Activated naive CD4-positive, alpha-beta T cell treated with anti-CD3 and anti-CD28 coated beads, Interleukin-2, amount 50 U/mL, for 16 hours (primary cell): ENCODE results near the gene GPX1.
"Not testable (repeated sequence)": the region's sequence is repeated elsewhere in the genome, so short reads cannot be mapped to it uniquely, and the experiment has no call there.

Experiments
- DNase-seq: peaks from one replicate; pipeline ENCODE4 v3.0.0-alpha.2; 2020

The GPX1 gene

GRCh38 chr3:49358217-49358883 lies at the start of gene GPX1:
Gene GPX1 (minus strand): TSS chr3:49358353. CDS start chr3:49358278, 75 bp downstream.
- DNase-seq, result peak; percentile 73

GRCh38 chr3:49406571-49407565 lies 48.7 kb upstream of the GPX1 start:
- DNase-seq, result no peak

GRCh38 chr3:49405570-49405969 lies 47.4 kb upstream of the GPX1 start:
- DNase-seq, result not testable (repeated sequence)

GRCh38 chr3:49403891-49404290 lies 45.7 kb upstream of the GPX1 start:
- DNase-seq, result no peak

- no peak for DNase-seq
These were observed 43.6 kb upstream of the GPX1 start for GRCh38 chr3:49401766-49402165.

GRCh38 chr3:49399461-49399860 lies 41.3 kb upstream of the GPX1 start:
- DNase-seq, result no peak

GRCh38 chr3:49397470-49397869 lies 39.3 kb upstream of the GPX1 start:
- DNase-seq, result no peak

GRCh38 chr3:49391310-49391709 lies 33.2 kb upstream of the GPX1 start:
- DNase-seq, result not testable (repeated sequence)

- no peak for DNase-seq
These were observed 31.1 kb upstream of the GPX1 start for GRCh38 chr3:49389297-49389696.

- DNase-seq, result no peak
These were observed 30.2 kb upstream of the GPX1 start for GRCh38 chr3:49388289-49388820.

GRCh38 chr3:49387721-49388120 lies 29.6 kb upstream of the GPX1 start:
- DNase-seq, result no peak

GRCh38 chr3:49386056-49386756 lies 28.1 kb upstream of the GPX1 start:
- DNase-seq, result no peak

GRCh38 chr3:49385617-49386016 lies 27.5 kb upstream of the GPX1 start:
- DNase-seq, result no peak

- no peak for DNase-seq
These were observed 25.2 kb upstream of the GPX1 start for GRCh38 chr3:49383387-49383786.

- DNase-seq, result no peak
These were observed 20.2 kb upstream of the GPX1 start for GRCh38 chr3:49378249-49378895.

GRCh38 chr3:49377483-49377882 lies 19.3 kb upstream of the GPX1 start:
- peak; percentile 47 for DNase-seq

GRCh38 chr3:49371946-49372345 lies 13.8 kb upstream of the GPX1 start:
- DNase-seq, result no peak

- no peak for DNase-seq
These were observed 12.6 kb upstream of the GPX1 start for GRCh38 chr3:49370585-49371290.

- no peak for DNase-seq
These were observed 4.4 kb upstream of the GPX1 start for GRCh38 chr3:49362561-49362960.

GRCh38 chr3:49359623-49360022 lies 1.5 kb upstream of the GPX1 start:
- no peak for DNase-seq

GRCh38 chr3:49358884-49359225 lies 702 bp upstream of the GPX1 start:
- DNase-seq, result no peak
